Esophagus muscularis mucosa (tissue), 4 donors: ENCODE data around the gene PRSS50. TPM values are rescaled to one million over a fixed set of nuclear protein-coding genes. Genes with fewer than 3 reads are reported as not detected.
A peak's percentile ranks its signal among the peaks of the same experiment; 100 is the strongest.
"Not testable (repeated sequence)": the region's sequence is repeated elsewhere in the genome, so short reads cannot be mapped to it uniquely, and the experiment has no call there.

Experiments
- DNase-seq: peaks from one replicate; pipeline ENCODE4 v3.0.0-alpha.2; 2017; ENCODE audit errors: extremely low spot score
- H3K27ac ChIP-seq, 4 donors: fragments of 200-600 bp; sonication (generic); replicated peaks in 1 of 4; 1 replicate in 3 of 4; 2 replicates in 1 of 4; pipeline ENCODE4 v1.5.1; 2016 to 2019; ENCODE audit warnings: mild to moderate bottlenecking in 1 of 4
- H3K27me3 ChIP-seq, 4 donors: fragments of 200-600 bp; sonication (generic); one replicate each; pipeline versions ENCODE4 v1.5.1 to v1.6.0; 2016 to 2019
- H3K36me3 ChIP-seq, 4 donors: fragments of 200-600 bp; sonication (generic); one replicate each; pipeline ENCODE4 v1.5.1; 2016 to 2019
- H3K4me1 ChIP-seq, 4 donors: fragments of 200-600 bp; sonication (generic); one replicate each; pipeline ENCODE4 v1.5.1; 2016 to 2019
- H3K4me3 ChIP-seq, 4 donors: fragments of 200-600 bp; sonication (generic); 1 replicate in 2 of 4; 2 replicates in 2 of 4; pipeline ENCODE4 v1.5.1; 2016 to 2019; ENCODE audit warnings: mild to moderate bottlenecking in 4 of 4, moderate library complexity in 1 of 4
- H3K9me3 ChIP-seq, 4 donors: fragments of 200-600 bp; sonication (generic); 1 replicate in 3 of 4; 2 replicates in 1 of 4; pipeline ENCODE4 v1.5.1; 2016 to 2019
- EP300 ChIP-seq: sonication (generic); formaldehyde crosslinking; IDR thresholded peaks from one replicate; pipeline ENCODE4 v1.6.1; 2017; ENCODE audit warnings: antibody characterized with exemption
- POLR2A ChIP-seq: fragments of 450-650 bp; IDR thresholded peaks from one replicate; pipeline ENCODE4 v1.6.1; 2017; ENCODE audit warnings: antibody characterized with exemption, moderate library complexity, mild to moderate bottlenecking, low read depth
- POLR2AphosphoS5 ChIP-seq, 2 donors: sonication (generic); formaldehyde crosslinking; IDR thresholded peaks; one replicate each; pipeline ENCODE4 v1.6.1; 2017; ENCODE audit warnings: antibody characterized with exemption in 2 of 2
- WGBS: methylation state at CpG from one replicate; pipeline ENCODE4 v1.1.5; 2018; 5-methylcytosine and 5-hydroxymethylcytosine counted together
- intact Hi-C: fragments of 100-400 bp; cut with DNase I; formaldehyde crosslinking; loops from one replicate; pipeline ENCODE4 v1.15.1; 2023
- total RNA-seq, 4 donors: library from RNA; depleted of rRNA; stranded (reverse); fragments of >200 nt; gene quantifications; one replicate each; pipeline versions ENCODE4 v1.1.0 to v1.2.1, GENCODE V29; 2016
- TF ChIP-seq, protein P1 (sequence below), 3 experiments: fragments of 200-600 bp in 2 of 3; fragments of 450-650 bp in 1 of 3; sonication (generic) in 2 of 3; IDR thresholded peaks; one replicate each; pipeline ENCODE4 v1.5.1; 2017 to 2019; ENCODE audit warnings: antibody characterized with exemption in 3 of 3, mild to moderate bottlenecking in 2 of 3, moderate library complexity in 1 of 3

The PRSS50 gene
- total RNA-seq, 4 donors from 2014 or later = 0.32 to 0.46 (median 0.42) TPM; not detected in 1

DNA sequence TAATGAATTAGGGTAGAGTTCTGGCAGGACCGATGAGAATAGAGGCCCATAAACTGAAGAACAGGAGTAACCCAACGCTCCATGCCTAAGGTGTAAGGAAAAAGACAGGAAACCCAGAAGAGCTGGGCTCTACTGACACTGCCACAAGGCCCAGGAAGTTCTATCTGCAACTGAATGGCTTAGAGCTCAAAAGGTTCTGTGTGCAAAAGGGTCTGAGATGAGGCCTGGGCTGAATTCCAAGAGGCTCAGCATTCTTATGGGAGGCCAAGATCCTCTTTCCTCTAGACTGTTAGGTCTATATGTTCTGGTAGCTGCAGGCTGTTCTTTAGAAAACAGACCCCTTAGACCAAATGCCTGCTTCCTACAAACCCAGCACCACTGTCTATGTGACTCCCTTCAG, 30.5 kb upstream of the PRSS50 start:
- TF ChIP-seq, protein P1, sequence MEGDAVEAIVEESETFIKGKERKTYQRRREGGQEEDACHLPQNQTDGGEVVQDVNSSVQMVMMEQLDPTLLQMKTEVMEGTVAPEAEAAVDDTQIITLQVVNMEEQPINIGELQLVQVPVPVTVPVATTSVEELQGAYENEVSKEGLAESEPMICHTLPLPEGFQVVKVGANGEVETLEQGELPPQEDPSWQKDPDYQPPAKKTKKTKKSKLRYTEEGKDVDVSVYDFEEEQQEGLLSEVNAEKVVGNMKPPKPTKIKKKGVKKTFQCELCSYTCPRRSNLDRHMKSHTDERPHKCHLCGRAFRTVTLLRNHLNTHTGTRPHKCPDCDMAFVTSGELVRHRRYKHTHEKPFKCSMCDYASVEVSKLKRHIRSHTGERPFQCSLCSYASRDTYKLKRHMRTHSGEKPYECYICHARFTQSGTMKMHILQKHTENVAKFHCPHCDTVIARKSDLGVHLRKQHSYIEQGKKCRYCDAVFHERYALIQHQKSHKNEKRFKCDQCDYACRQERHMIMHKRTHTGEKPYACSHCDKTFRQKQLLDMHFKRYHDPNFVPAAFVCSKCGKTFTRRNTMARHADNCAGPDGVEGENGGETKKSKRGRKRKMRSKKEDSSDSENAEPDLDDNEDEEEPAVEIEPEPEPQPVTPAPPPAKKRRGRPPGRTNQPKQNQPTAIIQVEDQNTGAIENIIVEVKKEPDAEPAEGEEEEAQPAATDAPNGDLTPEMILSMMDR (IDR thresholded peaks at IDR 0.05) = no peak
- TF ChIP-seq POLR2AphosphoS5 (IDR thresholded peaks at IDR 0.05) (no peak), EP300 (no peak), POLR2A (no peak)
- H3K9me3 ChIP-seq = no peaks in the 10 kb centered on the region
- no peak overlapping the region for H3K4me3 ChIP-seq
- H3K27ac ChIP-seq = no peak overlapping the region
- DNase-seq = no peak
- H3K27me3 ChIP-seq = no peaks in the 10 kb centered on the region
- WGBS = 85% methylated on average over 2 of the region's 2 CpGs
- intact Hi-C loops = no loop called here
- no peaks in the 10 kb centered on the region for H3K36me3 ChIP-seq
- no peaks in the 10 kb centered on the region for H3K4me1 ChIP-seq

DNA sequence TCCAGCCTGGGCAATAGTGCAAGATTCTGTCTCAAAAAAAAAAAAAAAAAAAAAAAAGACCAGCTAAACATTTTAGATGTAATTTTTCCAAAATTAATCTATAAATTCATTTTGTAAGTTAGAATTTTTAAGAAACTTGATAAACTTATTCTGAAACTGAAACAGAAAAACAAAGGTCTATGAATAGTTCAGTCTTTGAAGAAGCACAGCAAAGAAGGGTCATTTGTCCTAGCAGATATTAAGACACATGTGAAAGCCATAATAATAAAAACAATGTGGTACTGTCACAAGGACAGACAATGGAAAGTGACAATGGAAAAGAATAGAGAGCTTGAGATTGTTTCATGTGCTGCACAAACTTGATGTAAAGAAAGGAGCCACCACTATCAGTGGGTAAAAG, 29.0 kb upstream of the PRSS50 start:
- Histone ChIP-seq H3K9me3 (no peaks in the 10 kb centered on the region), H3K4me1 (no peaks in the 10 kb centered on the region), H3K27me3 (peaks cover 0 to 4% (median 0%) of the 10 kb centered on the region in 4 donors), H3K36me3 (no peaks in the 10 kb centered on the region), H3K4me3 (no peak overlapping the region), H3K27ac (no peak overlapping the region)
- intact Hi-C loops = no loop called here
- DNase-seq = no peak
- TF ChIP-seq POLR2AphosphoS5 (IDR thresholded peaks at IDR 0.05) = no peak
- no peak for TF ChIP-seq POLR2A
- TF ChIP-seq, protein P1 (IDR thresholded peaks at IDR 0.05) = no peak
- TF ChIP-seq EP300 = no peak

DNA sequence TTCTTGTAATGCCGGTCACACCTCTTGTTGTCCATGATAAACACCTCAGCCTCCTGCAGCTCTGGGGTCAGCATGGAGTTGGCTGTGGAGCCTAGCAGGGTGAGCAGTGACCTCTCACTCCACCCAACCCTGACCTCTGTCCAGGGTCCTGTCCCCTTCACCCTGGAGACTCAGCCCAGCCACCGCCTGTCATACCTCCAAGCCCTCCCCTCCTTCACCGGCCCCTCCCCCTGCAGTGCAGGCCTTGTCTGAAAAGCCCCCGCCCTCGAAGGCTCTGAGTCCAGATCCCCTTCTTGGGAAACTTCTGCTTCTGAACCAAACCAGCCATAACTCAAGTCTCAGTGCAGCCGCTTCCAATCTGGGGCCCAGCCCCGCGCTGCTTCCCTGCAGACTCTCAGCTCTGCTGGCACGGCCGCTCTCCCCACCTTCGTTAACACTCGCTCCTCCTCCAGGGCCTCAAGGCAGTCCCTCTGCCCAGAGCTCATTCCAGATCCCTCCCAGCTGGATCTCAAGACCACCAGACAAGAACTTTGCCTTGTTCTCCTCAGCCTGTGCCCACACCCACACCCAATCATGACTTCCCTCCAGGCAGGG, 25.4 kb upstream of the PRSS50 start:
- Histone ChIP-seq H3K27ac (no peak overlapping the region), H3K36me3 (no peaks in the 10 kb centered on the region)
- 79% methylated on average over 12 of the region's 12 CpGs for WGBS

DNA sequence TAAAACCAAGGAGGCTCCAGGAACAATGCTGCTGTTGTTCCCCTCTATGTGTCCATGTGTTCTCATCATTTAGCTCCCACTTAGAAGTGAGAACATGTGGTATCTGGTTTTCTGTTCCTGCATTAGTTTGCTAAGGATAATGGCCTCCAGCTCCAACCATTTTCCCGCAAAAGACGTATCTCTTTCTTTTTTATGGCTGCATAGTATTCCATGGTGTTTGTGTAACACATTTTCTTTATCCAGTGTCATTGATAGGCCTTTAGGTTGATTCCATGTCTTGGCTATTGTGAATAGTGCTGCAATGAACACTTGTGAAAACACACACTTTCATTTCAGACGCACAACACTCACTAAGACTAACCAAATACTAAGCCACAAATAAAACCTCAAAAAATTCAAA, 21.9 kb upstream of the PRSS50 start:
- H3K27ac ChIP-seq, H3K4me1 ChIP-seq, H3K9me3 ChIP-seq, H3K36me3 ChIP-seq, DNase-seq, intact Hi-C loops, H3K4me3 ChIP-seq: not testable (repeated sequence)
- H3K27me3 ChIP-seq = peaks cover 0 to 16% (median 0%) of the 10 kb centered on the region in 4 donors
- WGBS = 92% methylated on average over 3 of the region's 3 CpGs

More for the DNA sequence above, 25.4 kb upstream of the PRSS50 start:
- Histone ChIP-seq H3K9me3 (no peaks in the 10 kb centered on the region), H3K4me1 (no peaks in the 10 kb centered on the region), H3K4me3 (no peak overlapping the region), H3K27me3 (peaks cover 0 to 7% (median 0%) of the 10 kb centered on the region in 4 donors)
- intact Hi-C loops = no loop called here
- no peak for DNase-seq
- no peak for TF ChIP-seq POLR2AphosphoS5 (IDR thresholded peaks at IDR 0.05)
- TF ChIP-seq, protein P1 (IDR thresholded peaks at IDR 0.05) = no peak
- no peak for TF ChIP-seq POLR2A
- TF ChIP-seq EP300 = no peak

DNA sequence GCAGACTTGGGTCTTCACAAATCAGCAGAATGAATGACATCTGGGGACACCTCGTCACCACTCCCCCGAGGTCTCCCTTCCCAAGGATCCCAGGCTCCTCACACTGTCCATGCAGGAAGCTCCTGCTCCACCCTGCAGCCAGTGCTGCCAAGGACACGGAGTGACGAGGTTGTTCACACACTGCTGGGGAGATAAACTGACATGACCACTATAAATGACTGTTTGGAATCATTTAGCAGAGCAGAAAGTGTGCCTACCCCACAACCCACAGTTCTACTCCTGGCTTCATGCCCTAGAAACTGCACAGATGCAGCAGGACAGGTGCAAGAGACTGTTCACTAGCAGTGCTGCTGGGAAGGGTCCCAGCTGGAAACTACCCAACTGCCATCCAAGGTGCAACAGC, 19.7 kb upstream of the PRSS50 start:
- Histone ChIP-seq H3K27me3 (peaks cover 0 to 29% (median 0%) of the 10 kb centered on the region in 4 donors), H3K36me3 (no peaks in the 10 kb centered on the region), H3K27ac (no peak overlapping the region), H3K9me3 (no peaks in the 10 kb centered on the region), H3K4me1 (no peaks in the 10 kb centered on the region), H3K4me3 (no peak overlapping the region)
- 64% methylated on average over 4 of the region's 4 CpGs for WGBS
- intact Hi-C loops = no loop called here
- TF ChIP-seq EP300 (no peak), POLR2A (no peak), POLR2AphosphoS5 (IDR thresholded peaks at IDR 0.05) (no peak)
- TF ChIP-seq, protein P1 (IDR thresholded peaks at IDR 0.05) = no peak
- peak; percentile 75 for DNase-seq
